Hindlimb muscle (tissue), 1 donor: ENCODE results near the gene TMTC2. TPM values are rescaled to one million over a fixed set of nuclear protein-coding genes. Genes with fewer than 3 reads are reported as not detected.

ENCODE experiments used
- DNase-seq: peaks from one replicate; pipeline ENCODE4 v3.0.0-alpha.2; 2013
- polyA plus RNA-seq: library from polyadenylated mRNA; unstranded; fragments of 120-200 nt; gene quantifications from one replicate; pipeline ENCODE4 v1.2.1, GENCODE V29; 2013; ENCODE audit not compliant: insufficient read length

TMTC2 gene
- polyA plus RNA-seq, 1 donor = 15.5 TPM

DNA sequence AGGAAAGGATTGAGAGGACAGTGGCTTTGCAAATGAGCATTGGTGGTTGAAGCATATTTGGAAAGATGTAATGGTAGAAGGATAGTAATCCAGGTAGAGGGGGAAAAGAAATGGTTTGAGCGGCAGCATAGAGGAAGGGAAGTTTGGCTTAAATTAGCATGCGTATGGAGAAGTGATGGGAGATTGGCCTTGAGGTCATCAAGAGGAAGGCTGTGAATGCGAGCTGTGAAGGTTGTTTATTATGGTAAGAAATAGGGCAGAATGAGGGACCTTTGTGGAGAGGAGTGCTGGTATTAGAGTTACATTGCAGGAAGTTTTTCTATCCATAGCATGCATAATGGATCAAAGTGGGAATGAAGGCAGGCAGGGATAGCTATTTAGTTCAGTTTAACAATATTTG is 162.1 kb downstream of the TMTC2 start:
- no peak for DNase-seq

DNA sequence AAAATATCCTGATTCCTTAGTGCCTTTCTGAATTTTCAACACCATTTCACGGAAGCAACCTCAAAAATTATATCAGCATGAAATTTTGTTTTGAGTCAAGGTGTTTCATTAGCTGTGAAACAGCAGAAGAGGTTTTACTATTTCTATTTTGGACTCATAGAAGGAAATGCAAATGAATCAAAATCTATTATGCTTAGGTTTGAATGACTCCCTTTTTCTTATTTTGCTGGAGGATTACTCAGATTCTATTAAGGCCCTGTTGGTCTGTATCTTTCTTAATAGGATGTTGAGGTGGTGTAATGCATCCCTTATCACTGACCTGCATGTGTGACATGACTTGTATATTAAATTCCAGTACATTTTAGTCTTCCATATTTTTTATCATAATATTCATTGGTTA is 165.8 kb downstream of the TMTC2 start:
- DNase-seq = no peak

DNA sequence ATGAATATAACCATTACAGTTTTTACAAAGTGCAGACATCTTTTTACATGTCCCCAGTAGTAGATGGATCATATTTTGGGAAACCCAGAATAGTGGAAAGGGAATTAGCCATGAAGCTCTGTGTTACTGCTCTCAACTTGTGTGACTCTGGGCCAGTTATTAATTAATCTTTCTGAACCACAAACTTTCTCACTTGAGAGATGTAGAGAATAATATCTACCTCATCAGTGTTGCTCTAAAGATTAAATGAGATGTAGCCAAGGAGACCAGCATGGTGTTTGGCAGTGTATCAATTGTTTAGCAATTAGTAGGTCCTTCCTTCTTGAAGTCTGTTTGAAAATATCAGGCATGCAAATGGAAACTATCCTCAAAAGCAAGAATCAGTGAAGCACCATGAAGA is 169.2 kb downstream of the TMTC2 start:
- no peak for DNase-seq

DNA sequence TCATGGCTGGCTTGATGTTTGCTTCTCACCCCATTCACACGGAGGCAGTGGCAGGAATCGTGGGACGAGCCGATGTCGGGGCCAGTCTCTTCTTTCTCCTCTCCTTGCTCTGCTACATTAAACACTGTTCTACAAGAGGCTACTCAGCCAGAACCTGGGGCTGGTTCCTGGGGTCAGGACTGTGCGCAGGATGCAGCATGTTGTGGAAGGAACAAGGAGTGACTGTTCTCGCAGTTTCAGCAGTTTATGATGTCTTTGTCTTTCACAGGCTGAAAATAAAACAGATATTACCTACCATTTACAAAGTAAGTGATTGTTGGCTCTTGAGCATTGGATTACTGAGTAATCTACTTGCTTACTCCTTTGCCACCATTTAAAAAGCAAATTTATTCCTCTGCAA is 170.6 kb downstream of the TMTC2 start:
- no peak for DNase-seq

DNA sequence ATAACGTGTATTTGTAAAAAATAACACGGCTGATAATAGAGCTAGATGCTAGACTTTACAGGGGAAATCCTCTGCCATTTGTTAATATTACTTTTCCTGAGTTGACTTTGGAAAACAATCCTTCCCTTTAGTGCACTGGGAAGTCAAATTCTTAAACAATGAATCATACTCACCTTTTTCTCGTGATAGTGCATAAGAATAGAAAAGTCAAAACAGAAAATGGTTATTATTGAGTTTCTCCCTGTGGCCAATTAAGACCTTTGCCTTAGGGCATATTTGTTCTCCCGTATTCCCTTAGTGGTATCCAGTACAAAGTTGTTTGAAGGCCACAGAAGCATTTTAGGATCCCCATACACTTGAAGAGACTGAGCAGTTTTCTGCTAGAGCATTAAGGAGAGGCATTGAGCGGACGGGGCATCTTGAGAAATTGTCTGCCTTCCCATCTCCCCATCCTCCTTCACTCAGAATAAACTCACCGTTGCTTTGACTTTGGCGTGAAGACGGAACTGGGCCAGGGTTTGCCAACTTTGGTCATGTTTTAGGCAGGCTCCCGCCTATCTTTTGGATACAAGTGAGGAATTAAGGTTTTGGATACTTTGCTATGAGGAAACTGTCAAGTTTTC is 171.3 kb downstream of the TMTC2 start:
- no peak for DNase-seq

DNA sequence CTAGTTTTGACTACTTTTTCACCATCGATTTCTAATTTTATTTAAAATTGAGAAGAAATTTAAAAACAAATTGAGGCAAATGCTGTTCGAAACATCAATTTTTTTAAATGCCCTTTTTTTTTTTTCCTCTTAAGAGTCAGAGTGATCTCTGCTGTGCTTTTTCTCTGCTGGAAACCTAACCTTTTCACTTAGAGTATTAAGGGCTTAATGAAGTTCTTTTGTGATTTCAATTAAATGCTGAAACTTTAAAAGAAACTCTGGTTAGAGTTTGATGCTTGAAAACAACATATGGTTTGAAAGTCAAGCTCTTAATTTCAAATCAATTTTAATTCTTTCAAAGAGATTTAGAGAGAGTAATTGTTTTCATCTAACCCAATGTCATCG is 171.8 kb downstream of the TMTC2 start:
- no peak for DNase-seq

DNA sequence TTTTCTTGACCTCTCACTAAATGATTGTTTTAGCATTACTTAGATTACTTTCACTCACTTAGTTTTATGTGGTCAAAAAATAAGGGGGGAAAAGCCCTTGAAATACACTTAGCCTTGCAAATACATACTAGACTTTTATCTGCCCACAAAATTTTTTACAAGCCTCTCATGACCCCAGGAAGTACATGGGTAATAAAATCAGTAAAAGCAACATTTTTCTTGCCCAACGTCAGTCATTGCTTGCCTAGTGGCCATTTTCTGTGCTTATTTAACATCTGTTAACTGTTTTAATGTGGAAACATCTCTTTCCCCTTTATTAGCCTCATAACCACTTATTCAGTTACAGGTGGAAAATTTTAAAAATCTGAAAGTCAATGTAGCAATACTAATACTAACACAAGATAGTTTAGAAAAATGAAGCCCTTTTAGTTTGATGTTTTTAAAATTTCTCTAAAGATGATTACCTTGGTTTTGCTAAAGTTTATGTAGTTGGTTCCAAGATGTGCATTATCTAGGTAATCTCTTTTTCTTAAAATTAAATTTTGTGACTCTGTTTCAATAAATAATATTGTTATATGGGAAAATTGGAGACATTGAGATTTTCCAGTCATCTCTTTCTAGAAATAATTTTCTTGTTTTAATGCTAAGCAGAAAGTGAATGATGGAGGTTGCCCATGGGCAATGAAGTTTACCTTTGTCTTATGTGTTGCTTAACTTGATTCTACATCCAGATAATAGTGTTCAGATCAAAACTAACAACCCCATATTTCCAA is 175.5 kb downstream of the TMTC2 start:
- no peak for DNase-seq

DNA sequence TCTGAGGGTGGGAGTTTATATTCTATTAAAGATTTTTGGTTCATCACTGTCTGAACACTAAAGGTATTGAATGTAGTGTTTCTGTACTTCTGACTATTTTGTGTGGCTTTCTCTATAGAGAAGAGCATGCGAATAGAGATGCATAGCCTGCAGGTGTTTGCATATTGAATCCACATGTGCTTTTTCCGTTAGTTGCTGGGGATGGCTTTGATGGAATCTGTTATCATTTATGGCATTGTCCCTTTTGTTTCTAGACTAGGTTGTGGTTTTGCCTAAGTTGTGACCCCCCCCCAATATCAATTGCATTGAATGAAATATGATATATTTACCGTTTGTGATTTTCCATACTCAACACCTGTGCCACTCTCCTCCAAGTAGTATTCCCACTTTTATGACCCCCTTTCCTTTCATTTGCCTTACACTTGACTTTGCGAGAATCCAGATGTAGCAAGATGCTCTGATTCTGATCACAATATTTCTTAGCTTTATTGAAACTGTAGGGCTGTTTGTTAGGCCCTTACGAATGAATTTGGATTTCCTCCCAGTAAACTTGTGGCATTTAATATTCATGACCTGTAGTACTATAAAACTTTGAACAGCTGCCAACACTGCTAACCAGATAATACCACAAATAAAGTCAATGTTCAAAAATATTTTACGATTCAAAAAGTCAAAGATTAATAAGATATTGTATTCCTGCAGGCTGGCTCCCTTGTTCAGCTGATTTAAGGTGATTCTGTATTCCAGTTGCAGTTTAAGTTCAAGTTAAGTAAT is 176.4 kb downstream of the TMTC2 start:
- no peak for DNase-seq

DNA sequence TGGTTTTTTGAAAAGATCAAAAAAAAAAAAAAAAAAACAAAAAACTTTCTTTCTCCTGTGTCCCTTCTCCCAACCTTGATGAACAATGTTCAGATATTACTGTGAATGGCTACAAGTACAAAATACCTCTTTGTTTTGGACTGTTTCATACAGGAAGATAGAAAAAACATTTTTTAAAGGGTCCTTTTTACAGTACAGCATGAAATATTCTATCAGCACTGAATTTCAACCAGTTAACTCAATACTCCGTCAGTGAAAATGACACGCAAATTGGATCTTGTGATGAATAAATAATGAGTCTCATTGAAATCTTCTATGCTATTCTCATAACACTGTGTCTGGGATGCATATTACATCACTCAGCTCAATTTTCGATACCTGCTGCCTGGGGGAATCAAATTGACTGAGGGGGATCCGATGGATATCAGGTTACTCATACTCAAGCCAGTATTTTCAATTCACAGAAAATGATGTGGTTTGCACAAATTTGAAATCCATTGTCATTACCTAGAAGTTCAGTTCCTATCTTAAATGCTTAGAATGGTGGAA is 179.6 kb downstream of the TMTC2 start:
- no peak for DNase-seq

DNA sequence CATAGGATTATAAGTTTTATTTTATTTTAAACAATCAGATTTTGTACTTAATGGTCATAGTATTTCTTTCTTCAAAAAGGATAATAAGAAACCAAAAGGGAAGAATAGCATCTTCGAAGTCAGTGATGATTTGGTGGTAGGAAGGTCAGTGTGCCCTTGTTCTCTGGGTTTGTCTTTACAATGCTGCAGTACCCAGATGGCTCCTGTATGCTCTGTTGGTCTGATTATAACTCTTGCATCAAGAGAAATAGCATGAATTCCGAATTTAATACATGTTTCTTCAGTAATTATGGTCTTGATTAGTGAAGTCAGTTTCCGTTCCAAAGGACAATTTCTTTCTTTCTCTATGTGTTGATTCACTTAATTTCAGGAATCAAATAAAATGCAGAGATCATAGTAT is 180.2 kb downstream of the TMTC2 start:
- no peak for DNase-seq

DNA sequence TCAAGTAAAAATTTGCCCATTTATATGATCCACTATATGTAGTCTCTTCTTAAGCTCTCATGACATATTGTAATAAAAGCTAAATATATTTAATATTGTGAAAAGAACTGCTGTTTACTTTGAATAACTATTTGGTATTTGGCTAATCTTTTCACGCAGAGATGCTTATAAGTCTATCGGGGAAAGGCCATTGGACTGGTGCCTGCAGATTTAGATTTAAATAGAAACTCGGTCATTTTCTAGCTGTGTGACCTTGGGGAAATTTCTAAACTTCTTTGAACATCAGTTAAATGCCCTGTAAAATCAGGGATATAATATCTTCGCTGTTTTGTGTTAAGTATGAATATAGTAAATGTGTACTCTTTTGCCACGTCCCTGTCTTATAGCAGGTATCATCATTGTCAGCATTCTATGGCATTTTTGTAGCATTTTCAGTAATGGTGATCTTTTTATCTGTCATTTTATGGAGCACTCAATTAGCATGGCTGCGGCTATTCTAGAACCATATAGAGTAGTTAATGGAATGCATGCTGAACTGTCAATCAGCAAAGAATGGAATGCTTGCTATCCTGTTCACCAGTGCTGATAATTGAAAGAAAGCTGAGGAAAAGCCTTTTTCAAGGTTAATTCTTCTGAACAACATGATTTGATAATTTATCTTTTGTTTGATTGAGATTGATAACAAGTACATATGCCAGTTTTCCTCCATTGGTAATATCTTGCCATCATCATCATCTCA is 181.2 kb downstream of the TMTC2 start:
- peak; percentile 32 for DNase-seq

DNA sequence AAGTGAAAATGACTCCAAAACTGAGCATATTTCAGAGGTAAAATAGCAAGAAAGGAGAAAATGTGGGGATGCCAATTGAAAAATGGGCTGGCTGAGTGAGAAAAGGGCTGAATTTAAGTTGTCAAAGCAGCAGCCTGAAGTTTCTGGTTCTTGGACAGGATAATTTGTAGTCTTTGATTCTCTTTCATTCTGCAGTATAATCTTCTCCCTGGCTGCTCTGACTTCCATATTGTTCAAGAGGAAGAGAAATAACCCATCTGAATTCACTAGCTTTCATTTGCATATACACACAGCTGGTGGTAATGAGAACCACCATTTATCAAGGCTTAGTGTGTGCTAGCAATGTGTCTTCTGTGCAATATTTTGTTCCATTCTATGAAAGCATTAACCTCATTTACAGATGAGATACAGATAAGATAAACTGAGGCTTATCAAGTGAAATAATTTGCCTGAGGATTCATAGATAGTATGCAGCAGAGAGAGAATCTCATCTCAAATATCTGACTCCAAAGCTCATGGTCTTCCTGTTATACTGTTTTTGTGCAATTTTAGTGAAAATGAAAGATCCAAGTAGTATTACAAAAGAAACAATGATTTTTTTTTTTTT is 184.2 kb downstream of the TMTC2 start:
- no peak for DNase-seq

DNA sequence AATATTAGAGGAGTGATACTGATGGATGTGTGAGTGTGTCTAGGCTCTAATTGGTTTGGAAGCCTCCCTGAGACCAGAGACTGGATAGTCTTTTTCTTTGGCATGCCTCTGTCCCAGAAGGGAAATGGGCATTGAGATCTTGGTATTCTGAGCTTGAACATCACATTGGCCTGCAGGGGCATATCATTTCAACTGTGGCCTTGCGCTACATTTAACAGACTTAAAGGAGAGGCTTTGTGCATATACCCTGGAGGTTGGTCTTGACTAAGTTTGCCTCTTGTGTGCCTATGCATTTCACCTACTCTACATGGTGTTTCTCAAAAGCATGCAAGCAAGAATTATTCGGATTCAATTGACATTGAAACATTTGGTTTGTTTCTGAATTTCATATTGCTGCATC is 185.4 kb downstream of the TMTC2 start:
- DNase-seq = no peak

DNA sequence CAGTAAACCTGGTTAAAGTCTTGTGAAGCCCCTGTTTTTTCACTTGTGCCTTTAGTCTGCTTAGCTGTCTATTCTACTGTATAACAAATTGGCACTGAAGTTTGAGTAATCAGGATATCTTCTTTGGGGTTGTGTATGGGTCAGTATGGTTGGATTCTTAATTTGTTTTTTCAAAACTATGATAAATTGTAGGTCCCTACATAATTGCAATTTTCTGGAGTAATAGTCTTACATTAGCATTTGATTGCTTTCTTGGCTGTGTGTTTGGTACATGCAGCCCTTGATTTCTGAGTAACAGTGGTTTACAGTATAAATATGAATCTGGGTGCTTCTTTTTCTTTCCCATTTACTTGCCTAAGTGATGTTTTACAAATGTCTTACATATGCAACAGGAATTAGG is 186.6 kb downstream of the TMTC2 start:
- DNase-seq = no peak

DNA sequence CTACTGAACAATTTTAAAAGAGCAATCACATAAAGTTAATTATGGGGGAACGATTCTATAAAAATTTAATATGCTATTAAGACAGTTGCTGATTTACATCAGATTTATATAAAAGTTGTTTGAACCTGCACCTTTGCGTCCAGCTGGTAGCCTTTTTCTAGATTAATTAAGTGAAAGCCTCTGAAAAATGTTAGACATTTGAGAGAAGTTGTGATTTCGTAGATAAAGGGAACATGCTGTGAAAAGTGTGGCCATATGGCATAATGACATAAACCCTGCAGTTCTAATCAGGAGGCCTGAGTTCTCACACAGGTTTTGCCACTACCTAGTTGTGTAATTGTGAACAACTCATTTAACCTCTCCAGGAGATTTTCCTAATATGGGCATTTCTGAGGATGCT is 187.2 kb downstream of the TMTC2 start:
- no peak for DNase-seq

DNA sequence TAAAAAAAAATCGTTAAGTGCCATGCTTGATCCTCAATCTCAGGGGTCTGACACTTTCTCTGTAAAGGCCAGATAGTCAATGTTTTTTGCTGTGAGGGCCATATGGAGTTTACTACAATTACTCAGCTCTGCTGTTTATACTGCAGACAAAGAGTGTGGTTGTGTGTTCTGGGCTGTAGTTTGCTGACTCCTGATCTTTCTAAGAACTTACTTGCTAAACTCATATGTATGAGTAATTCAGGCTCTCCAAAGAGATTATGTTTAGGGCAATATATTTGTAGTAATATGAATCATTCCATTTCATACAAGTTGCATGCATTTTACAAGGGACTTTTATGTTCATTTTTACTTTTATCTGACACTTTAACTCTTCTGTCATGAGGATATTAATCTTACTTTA is 188.2 kb downstream of the TMTC2 start:
- DNase-seq = no peak

DNA sequence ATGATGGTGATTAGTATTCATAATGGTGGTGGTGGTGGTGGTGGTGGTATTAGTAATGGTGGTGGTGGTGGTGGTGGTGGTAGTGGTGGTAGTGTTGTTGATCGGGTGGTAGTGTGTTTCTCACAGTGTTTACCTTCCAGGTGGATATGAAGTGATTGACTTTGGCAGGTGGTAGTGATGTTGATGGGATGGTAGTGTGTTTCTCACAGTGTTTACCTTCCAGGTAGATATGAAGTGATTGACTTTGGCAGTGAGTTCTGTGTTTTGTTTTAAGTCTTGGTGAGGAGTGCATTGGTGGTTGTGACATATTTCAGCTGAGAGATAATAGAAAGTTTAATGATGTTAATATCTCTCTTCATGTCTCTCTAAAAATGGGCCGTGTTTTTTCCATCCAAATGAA is 189.4 kb downstream of the TMTC2 start:
- DNase-seq = no peak

DNA sequence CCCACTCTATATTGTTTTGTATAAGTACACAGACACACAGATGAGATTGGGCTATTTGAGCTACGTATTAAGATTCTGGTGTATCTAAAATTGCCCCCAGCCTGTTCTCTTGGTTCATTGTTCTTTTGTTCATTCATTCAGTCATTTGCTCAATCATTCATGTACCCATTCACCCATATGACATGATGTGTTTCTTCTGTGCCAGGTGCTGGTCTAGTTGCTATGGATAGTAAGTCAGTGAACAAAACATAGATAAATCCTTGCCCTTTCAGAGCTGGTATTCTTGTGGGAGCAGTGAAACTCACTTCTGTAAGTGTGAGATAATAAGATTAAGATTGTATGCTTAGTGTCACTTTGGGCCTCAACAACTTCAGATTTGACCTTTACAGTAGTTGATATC is 191.3 kb downstream of the TMTC2 start:
- no peak for DNase-seq

DNA sequence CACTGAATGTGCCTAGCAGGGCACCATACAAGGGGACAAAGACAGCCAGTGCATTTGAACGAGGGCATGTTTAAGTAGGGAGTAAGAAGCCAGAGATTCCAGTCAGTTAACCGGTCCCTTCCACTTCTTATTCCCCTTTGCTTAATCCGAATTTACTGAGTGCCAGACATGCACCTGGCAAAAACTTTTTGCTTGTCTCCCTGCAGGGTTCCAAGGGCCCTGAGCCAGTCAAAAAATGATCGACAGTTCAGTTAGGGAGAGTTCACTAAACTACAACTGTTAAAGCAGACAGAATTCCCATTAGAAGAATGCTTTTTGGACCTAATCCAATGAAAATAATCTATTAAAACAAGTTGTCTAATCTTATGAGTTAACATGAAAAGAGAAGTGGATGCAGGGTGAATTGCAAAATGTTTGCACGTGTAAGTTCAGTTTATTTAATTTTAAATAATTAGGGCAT is 193.8 kb downstream of the TMTC2 start:
- DNase-seq = no peak

DNA sequence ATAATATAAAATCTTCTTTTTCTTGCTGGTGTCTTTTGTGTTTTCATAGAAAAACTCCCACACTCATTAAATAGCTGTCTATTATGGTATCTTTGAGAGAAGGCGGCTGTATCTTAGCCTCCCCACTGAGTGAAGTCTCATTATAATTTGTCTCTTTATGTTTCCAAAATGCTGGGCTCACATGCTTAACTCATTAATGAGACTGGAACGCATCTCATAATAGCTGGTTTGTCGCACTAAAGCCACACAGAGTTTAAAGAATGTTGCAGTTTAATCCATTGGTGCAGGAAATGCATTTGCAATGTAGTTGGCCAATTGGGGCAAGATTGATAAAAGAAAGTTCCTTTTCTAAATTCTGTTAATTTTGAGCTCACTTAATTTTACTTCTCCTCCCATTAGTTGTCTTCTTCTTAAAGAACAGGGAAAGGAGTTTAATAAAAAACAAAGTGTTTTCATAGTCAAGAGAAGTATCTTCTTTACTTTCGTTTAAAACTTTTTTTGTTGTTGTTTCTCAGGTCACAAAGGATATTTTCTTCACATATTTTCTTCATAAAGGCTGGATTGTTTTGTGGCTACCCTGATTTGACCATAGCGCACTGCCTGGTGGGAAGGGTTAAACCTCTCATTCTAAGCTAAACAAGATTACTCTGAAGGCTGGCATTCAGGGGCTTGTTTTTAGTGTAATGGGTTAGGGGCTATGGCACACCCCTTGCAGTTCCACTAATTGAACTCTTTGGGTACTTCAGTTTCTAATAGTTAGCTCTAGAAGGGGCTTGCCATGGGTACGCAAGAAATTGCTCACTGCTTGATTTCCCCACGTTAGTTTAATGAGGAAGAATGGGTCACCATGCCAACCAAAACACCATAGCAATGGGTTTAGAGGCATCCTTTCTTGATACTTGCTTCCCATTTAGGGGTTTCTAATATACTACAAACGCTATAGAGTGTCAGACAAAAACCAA is 197.0 kb downstream of the TMTC2 start:
- no peak for DNase-seq
